Coronary artery (tissue), 2 donors: Measurements from ENCODE around the gene ZNF436.

ENCODE experiments used
- DNase-seq: peaks from one replicate; pipeline ENCODE4 v3.0.0-alpha.2; 2017; ENCODE audit warnings: low spot score
- H3K27ac ChIP-seq, 2 donors: fragments of 200-600 bp; sonication (generic); one replicate each; pipeline ENCODE4 v1.5.1; 2016 to 2019
- H3K4me3 ChIP-seq: fragments of 200-600 bp; sonication (generic); 2 replicates; pipeline ENCODE4 v1.5.1; 2016; ENCODE audit warnings: mild to moderate bottlenecking, moderate library complexity
- CTCF ChIP-seq: fragments of 200-600 bp; sonication (generic); IDR thresholded peaks from one replicate; pipeline ENCODE4 v1.5.1; 2019; ENCODE audit warnings: antibody characterized with exemption

Gene ZNF436

GRCh38 chr1:23370709-23371584, 1.3 kb upstream of the ZNF436 start:
- no peak for TF ChIP-seq CTCF
- Histone ChIP-seq H3K4me3 (peak overlapping the region; percentile 79), H3K27ac (peak overlapping the region in 1 of 2 donors; percentile 96)
- DNase-seq = no peak

- no peak for TF ChIP-seq CTCF
- peak overlapping the region; percentile 95 to 96 for H3K27ac ChIP-seq
- peak overlapping the region; percentile 79 for H3K4me3 ChIP-seq
- DNase-seq = no peak
Measured at GRCh38 chr1:23370330-23370708, 683 bp upstream of the ZNF436 start.

- Histone ChIP-seq H3K4me3 (peak overlapping the region; percentile 79), H3K27ac (peak overlapping the region; percentile 95 to 96)
- DNase-seq = peak; percentile 93
- TF ChIP-seq CTCF = no peak
Measured at GRCh38 chr1:23368562-23369334, 888 bp downstream of the ZNF436 start.

- peak; percentile 100 for DNase-seq
- H3K4me3 ChIP-seq = peak overlapping the region; percentile 79
- H3K27ac ChIP-seq = peak overlapping the region; percentile 95 to 96
- TF ChIP-seq CTCF = no peak
Measured at GRCh38 chr1:23367791-23368561, 1.7 kb downstream of the ZNF436 start.

GRCh38 chr1:23367451-23367790, 2.2 kb downstream of the ZNF436 start:
- peak overlapping the region; percentile 95 to 96 for H3K27ac ChIP-seq
- DNase-seq = no peak
- no peak for TF ChIP-seq CTCF
- peak overlapping the region; percentile 79 for H3K4me3 ChIP-seq

GRCh38 chr1:23366598-23366997, 3.0 kb downstream of the ZNF436 start:
- DNase-seq = no peak
- H3K4me3 ChIP-seq = peak overlapping the region; percentile 79
- no peak for TF ChIP-seq CTCF
- H3K27ac ChIP-seq = no peak overlapping the region
